Measurements from ENCODE around the gene RPS2.

RPS2 gene

GRCh38 chr16:2013527-2013926 is 48.9 kb upstream of the RPS2 start:
- POLR2A ChIA-PET = interaction anchor here (1.9 kb wide), 1 partner anchor 49 kb away, joined by 5 read pairs; the partner anchor contains the start of gene RPS2
- Histone ChIP-seq H3K36me3 (ENCODE audit: control insufficient read depth in 2 of 2, insufficient read depth in 1 of 2, low read length in 2 of 2) (peaks cover 0 to under 1% of the 10 kb centered on the region in 2 experiments; a peak in 1 of 3 replicates), H3K4me1 (ENCODE audit: control insufficient read depth, insufficient read depth, low read length) (peaks cover 9% of the 10 kb centered on the region), H3K4me3 (ENCODE audit: low read depth, low read length) (no peak overlapping the region), H3K9me3 (ENCODE audit: control insufficient read depth, insufficient read depth, low read depth, low read length) (no peaks in the 10 kb centered on the region), H3K27ac (ENCODE audit: extremely low read depth, low read depth, low read length) (no peak overlapping the region)
- CTCF ChIA-PET = interaction anchor here (1.1 to 2.5 kb wide), 3 partner anchors 9 to 138 kb away, joined by 3 to 11 read pairs (median 11); no protein-coding TSS in a partner anchor
- TF ChIP-seq ZNF707 (tag by site-specific recombination; IDR thresholded peaks at IDR 0.05) = no peak
- no peak for TF ChIP-seq ELK4 (IDR thresholded peaks at IDR 0.05; ENCODE audit: borderline replicate concordance, low read depth, low read length)
- TF ChIP-seq, protein P1, sequence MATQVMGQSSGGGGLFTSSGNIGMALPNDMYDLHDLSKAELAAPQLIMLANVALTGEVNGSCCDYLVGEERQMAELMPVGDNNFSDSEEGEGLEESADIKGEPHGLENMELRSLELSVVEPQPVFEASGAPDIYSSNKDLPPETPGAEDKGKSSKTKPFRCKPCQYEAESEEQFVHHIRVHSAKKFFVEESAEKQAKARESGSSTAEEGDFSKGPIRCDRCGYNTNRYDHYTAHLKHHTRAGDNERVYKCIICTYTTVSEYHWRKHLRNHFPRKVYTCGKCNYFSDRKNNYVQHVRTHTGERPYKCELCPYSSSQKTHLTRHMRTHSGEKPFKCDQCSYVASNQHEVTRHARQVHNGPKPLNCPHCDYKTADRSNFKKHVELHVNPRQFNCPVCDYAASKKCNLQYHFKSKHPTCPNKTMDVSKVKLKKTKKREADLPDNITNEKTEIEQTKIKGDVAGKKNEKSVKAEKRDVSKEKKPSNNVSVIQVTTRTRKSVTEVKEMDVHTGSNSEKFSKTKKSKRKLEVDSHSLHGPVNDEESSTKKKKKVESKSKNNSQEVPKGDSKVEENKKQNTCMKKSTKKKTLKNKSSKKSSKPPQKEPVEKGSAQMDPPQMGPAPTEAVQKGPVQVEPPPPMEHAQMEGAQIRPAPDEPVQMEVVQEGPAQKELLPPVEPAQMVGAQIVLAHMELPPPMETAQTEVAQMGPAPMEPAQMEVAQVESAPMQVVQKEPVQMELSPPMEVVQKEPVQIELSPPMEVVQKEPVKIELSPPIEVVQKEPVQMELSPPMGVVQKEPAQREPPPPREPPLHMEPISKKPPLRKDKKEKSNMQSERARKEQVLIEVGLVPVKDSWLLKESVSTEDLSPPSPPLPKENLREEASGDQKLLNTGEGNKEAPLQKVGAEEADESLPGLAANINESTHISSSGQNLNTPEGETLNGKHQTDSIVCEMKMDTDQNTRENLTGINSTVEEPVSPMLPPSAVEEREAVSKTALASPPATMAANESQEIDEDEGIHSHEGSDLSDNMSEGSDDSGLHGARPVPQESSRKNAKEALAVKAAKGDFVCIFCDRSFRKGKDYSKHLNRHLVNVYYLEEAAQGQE (tag by site-specific recombination; IDR thresholded peaks at IDR 0.05) = no peak
- no peak for TF ChIP-seq BCL11A (tag by site-specific recombination; IDR thresholded peaks at IDR 0.05; ENCODE audit: low read depth)
- no peak for TF ChIP-seq RBAK (tag by site-specific recombination; IDR thresholded peaks at IDR 0.05)
- TF ChIP-seq, protein P2, sequence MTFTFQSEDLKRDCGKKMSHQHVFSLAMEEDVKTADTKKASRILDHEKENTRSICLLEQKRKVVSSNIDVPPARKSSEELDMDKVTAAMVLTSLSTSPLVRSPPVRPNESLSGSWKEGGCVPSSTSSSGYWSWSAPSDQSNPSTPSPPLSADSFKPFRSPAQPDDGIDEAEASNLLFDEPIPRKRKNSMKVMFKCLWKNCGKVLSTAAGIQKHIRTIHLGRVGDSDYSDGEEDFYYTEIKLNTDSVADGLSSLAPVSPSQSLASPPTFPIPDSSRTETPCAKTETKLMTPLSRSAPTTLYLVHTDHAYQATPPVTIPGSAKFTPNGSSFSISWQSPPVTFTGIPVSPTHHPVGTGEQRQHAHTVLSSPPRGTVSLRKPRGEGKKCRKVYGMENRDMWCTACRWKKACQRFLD (tag by site-specific recombination; IDR thresholded peaks at IDR 0.05) = no peak
- TF ChIP-seq, protein P3, sequence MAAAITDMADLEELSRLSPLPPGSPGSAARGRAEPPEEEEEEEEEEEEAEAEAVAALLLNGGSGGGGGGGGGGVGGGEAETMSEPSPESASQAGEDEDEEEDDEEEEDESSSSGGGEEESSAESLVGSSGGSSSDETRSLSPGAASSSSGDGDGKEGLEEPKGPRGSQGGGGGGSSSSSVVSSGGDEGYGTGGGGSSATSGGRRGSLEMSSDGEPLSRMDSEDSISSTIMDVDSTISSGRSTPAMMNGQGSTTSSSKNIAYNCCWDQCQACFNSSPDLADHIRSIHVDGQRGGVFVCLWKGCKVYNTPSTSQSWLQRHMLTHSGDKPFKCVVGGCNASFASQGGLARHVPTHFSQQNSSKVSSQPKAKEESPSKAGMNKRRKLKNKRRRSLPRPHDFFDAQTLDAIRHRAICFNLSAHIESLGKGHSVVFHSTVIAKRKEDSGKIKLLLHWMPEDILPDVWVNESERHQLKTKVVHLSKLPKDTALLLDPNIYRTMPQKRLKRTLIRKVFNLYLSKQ (tag by site-specific recombination; IDR thresholded peaks at IDR 0.05; ENCODE audit: borderline replicate concordance) = no peak
- TF ChIP-seq ZNF629 (tag by site-specific recombination; IDR thresholded peaks at IDR 0.05) = no peak
- no peak for TF ChIP-seq MYNN (tag by site-specific recombination; IDR thresholded peaks at IDR 0.05; ENCODE audit: borderline replicate concordance)
- TF ChIP-seq, protein P4, sequence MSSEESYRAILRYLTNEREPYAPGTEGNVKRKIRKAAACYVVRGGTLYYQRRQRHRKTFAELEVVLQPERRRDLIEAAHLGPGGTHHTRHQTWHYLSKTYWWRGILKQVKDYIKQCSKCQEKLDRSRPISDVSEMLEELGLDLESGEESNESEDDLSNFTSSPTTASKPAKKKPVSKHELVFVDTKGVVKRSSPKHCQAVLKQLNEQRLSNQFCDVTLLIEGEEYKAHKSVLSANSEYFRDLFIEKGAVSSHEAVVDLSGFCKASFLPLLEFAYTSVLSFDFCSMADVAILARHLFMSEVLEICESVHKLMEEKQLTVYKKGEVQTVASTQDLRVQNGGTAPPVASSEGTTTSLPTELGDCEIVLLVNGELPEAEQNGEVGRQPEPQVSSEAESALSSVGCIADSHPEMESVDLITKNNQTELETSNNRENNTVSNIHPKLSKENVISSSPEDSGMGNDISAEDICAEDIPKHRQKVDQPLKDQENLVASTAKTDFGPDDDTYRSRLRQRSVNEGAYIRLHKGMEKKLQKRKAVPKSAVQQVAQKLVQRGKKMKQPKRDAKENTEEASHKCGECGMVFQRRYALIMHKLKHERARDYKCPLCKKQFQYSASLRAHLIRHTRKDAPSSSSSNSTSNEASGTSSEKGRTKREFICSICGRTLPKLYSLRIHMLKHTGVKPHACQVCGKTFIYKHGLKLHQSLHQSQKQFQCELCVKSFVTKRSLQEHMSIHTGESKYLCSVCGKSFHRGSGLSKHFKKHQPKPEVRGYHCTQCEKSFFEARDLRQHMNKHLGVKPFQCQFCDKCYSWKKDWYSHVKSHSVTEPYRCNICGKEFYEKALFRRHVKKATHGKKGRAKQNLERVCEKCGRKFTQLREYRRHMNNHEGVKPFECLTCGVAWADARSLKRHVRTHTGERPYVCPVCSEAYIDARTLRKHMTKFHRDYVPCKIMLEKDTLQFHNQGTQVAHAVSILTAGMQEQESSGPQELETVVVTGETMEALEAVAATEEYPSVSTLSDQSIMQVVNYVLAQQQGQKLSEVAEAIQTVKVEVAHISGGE (tag by site-specific recombination; conservative IDR thresholded peaks at IDR 0.05; ENCODE audit: low read depth) = no peak
- no peak for TF ChIP-seq ZFP69B (tag by site-specific recombination; IDR thresholded peaks at IDR 0.05)
- no peak for TF ChIP-seq ZNF473 (tag by site-specific recombination; IDR thresholded peaks at IDR 0.05)
- TF ChIP-seq GLI4 (tag by site-specific recombination; IDR thresholded peaks at IDR 0.05) = no peak
- TF ChIP-seq ZNF423 (tag by site-specific recombination; IDR thresholded peaks at IDR 0.05) = no peak
- TF ChIP-seq ZSCAN4 (tag by site-specific recombination; IDR thresholded peaks at IDR 0.05) = no peak
